Stimulated activated naive CD8-positive, alpha-beta T cell treated with anti-CD3 and anti-CD28 coated beads, Interleukin-15, amount 100 ng/mL, for 72 hours (primary cell): ENCODE measurements around the gene HIP1.
"Not testable (repeated sequence)": the region's sequence is repeated elsewhere in the genome, so short reads cannot be mapped to it uniquely, and the experiment has no call there.

Experiments used
- ATAC-seq: fragments of 150-1000 bp; cut with Tn5 transposase; 2 replicates; pipeline ENCODE4 v1.10.0; 2021; ENCODE audit warnings: mild to moderate bottlenecking, moderate library complexity
- DNase-seq, 2 donors: peaks; one replicate each; pipeline ENCODE4 v3.0.0; 2021 to 2022
- H3K27ac Mint-ChIP-seq, 2 donors: one replicate each; pipeline ENCODE4 v1.8.0; 2022; ENCODE audit warnings: mild to moderate bottlenecking in 2 of 2, mixed read lengths in 2 of 2, moderate library complexity in 2 of 2
- H3K27me3 Mint-ChIP-seq: one replicate; pipeline ENCODE4 v1.8.0; 2022; ENCODE audit warnings: mixed read lengths
- H3K4me1 Mint-ChIP-seq: one replicate; pipeline ENCODE4 v1.8.0; 2022; ENCODE audit warnings: mild to moderate bottlenecking, mixed read lengths
- H3K4me3 Mint-ChIP-seq, 2 donors: one replicate each; pipeline ENCODE4 v1.8.0; 2022; ENCODE audit warnings: mild to moderate bottlenecking in 2 of 2, mixed read lengths in 2 of 2, moderate library complexity in 1 of 2
- H3K9me3 Mint-ChIP-seq, 2 donors: one replicate each; pipeline ENCODE4 v1.8.0; 2022; ENCODE audit warnings: mixed read lengths in 2 of 2

Gene HIP1

DNA sequence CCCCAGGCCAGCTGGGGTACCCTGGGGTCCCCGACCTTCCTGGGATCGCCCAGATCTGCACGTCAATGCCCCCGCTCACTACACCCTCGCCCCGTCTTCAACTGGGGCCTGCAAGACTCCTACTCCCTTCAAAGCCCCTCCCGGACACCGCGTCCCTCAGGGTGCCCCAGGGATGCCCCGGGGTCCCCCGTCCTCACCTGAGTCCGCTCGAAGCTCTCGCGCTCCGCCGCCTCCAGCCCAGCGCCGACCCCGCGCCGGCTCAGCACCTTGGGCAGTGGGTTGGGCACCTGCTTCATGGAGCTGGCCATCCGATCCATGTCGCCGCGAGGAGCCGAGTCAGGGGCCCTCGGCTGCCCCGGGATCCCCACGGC, at the start of gene HIP1:
Gene HIP1 (minus strand): TSS at position 338 of the 371 bp plus-strand sequence. CDS start 21 bp downstream, at position 317.
- peaks cover 33% of the 10 kb centered on the region for H3K27me3 Mint-ChIP-seq
- H3K9me3 Mint-ChIP-seq: no peaks in the 10 kb centered on the region
- peak within 1 kb of the TSS; percentile 83 to 95 for H3K27ac Mint-ChIP-seq
- H3K4me1 Mint-ChIP-seq: peaks cover 34% of the 10 kb centered on the region
- ATAC-seq (peak; percentile 11), DNase-seq (no peak)
- H3K4me3 Mint-ChIP-seq: peak within 1 kb of the TSS; percentile 96 to 98

DNA sequence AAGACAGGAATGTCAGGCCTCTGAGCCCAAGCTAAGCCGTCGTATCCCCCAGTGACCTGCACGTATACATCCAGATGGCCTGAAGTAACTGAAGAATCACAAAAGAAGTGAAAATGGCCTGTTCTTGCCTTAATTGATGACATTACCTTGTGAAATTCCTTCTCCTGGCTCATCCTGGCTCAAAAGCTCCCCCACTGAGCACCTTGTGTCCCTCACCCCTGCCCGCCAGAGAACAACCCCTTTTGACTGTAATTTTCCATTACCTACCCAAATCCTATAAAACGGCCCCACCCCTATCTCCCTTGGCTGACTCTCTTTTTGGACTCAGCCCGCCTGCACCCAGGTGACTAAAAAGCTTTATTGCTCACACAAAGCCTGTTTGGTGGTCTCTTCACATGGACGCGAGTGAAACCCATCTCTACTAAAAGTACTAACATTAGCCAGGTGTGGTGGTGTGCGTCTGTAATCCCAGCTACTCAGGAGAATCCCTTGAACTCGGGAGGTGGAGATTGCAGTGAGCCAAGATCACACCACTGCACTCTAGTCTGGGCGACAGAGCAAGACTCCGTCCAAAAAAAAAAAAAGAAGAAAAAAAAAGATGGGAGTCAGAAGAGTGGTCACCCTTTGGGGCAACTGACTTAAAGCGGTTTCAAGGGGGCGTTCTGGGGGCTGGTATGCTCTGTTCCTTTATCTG, 49.6 kb upstream of the HIP1 start:
- H3K4me3 Mint-ChIP-seq, ATAC-seq, H3K27me3 Mint-ChIP-seq, H3K9me3 Mint-ChIP-seq, H3K4me1 Mint-ChIP-seq, H3K27ac Mint-ChIP-seq, DNase-seq: not testable (repeated sequence)

DNA sequence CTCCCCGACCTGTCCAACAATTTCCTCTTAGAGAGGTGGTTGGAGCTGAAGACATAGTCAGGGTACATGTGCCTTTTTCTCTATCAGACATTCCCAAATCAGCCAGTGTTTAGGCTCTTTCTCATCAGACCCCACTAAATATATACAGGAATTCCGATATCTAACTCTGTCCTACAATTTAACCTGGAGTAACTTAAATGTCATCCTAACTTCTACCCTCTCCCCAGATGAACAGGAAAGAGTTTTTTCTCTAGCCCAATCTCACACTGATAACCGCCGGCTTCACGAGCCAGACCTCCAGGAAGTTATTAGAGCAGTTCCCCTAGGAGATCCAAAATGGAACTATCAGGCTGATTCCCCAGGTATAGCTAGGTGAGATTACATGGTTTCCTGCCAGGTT, 44.3 kb upstream of the HIP1 start:
- not testable (repeated sequence) for H3K4me3 Mint-ChIP-seq, H3K27ac Mint-ChIP-seq, H3K9me3 Mint-ChIP-seq, ATAC-seq, DNase-seq
- Mint-ChIP-seq H3K4me1 (peaks cover 24% of the 10 kb centered on the region), H3K27me3 (peaks cover 44% of the 10 kb centered on the region)

DNA sequence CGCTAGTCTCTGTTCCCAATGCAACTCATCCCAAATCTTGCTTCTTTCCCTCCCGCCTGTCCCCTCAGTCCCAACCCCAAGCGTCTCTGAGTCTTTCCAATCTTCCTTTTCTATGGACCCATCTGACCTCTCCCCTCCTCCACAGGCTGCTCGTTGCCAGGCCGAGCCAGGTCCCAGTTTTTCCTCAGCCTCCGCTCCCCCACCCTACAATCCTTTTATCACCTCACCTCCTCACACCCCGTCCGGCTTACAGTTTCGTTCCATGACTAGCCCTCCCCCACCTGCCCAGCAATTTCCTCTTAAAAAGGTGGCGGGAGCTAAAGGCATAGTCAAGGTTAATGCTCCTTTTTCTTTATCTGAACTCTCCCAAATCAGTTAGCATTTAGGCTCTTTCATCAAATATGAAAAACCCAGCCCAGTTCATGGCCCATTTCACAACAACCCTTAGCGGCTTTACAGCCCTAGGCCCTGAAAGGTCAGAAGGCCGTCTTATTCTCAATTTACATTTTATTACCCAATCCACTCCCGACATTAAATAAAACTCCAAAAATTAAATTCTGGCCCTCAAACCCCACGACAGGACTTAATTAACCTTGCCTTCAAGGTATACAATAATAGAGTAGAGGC, 42.0 kb upstream of the HIP1 start:
- peaks cover 44% of the 10 kb centered on the region for H3K27me3 Mint-ChIP-seq
- not testable (repeated sequence) for H3K27ac Mint-ChIP-seq, DNase-seq, H3K9me3 Mint-ChIP-seq, H3K4me3 Mint-ChIP-seq, ATAC-seq
- H3K4me1 Mint-ChIP-seq: peaks cover 40% of the 10 kb centered on the region

DNA sequence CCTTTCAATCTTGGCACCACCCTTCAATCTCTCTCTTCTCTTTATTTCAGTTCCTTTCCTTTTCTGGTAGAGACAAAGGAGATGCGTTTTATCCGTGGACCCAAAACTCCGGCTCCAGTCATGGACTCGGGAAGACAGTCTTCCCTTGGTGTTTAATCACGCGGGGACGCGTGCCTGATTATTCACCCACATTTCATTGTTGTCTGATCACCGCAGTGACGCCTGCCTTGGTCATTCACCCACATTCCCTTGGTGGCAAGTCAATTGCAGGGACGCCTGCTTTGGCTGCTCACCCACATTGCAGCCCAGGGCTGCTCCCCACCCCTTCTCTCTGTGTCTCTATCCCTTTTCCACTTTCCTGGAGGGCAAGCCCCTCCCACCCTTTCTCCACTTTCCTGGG, 40.8 kb upstream of the HIP1 start:
- Mint-ChIP-seq H3K4me1 (peaks cover 49% of the 10 kb centered on the region), H3K27me3 (peaks cover 44% of the 10 kb centered on the region)
- H3K9me3 Mint-ChIP-seq, H3K27ac Mint-ChIP-seq, ATAC-seq, H3K4me3 Mint-ChIP-seq, DNase-seq: not testable (repeated sequence)

DNA sequence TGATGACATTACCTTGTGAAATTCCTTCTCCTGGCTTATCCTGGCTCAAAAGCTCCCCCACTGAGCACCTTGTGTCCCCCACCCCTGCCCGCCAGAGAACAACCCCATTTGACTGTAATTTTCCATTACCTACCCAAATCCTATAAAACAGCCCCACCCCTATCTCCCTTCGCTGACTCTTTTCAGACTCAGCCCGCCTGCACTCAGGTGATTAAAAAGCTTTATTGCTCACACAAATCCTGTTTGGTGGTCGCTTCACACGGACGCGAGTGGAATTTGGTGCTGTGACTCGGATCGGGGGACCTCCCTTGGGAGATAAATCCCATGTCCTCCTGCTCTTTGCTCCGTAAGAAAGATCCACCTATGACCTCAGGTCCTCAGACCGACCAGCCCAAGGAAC, 40.3 kb upstream of the HIP1 start:
- H3K4me3 Mint-ChIP-seq, ATAC-seq, H3K27ac Mint-ChIP-seq, DNase-seq, H3K9me3 Mint-ChIP-seq: not testable (repeated sequence)
- peaks cover 49% of the 10 kb centered on the region for H3K4me1 Mint-ChIP-seq
- peaks cover 44% of the 10 kb centered on the region for H3K27me3 Mint-ChIP-seq

DNA sequence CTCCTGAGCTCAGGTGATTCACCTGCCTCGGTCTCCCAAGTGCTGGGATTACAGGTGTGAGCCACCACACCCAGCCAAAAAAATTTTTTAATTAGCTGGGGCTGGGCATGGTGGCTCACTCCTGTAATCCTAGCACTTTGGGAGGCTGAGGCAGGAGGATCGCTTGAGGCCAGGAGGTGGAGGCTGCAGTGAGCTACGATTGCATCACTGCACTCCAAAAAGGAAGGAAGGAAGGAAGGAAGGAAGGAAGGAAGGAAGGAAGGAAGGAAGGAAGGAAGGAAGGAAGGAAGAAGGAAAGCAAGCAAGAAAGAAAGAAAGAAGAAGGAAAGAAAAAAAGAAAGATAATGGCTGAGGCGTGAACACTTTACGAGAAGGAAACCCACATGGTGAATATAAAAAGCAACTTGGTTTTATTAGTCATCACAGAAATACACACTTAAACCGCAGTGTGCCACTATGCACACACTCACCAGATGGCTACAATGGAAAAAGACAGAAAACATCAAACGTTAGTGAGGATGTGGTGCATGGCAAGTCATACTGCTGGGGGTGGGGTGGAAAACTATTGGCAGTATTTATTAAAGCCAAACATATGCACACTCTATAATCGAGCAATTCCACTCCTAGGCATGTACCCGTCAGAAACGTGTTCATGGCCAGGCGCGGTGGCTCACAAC, 37.7 kb upstream of the HIP1 start:
- Mint-ChIP-seq H3K4me1 (peaks cover 49% of the 10 kb centered on the region), H3K27ac (peak overlapping the region; percentile 6 to 39), H3K9me3 (no peaks in the 10 kb centered on the region), H3K4me3 (no peak overlapping the region), H3K27me3 (peaks cover 25% of the 10 kb centered on the region)
- ATAC-seq (peak; percentile 99), DNase-seq (peak; percentile 35 to 71)

DNA sequence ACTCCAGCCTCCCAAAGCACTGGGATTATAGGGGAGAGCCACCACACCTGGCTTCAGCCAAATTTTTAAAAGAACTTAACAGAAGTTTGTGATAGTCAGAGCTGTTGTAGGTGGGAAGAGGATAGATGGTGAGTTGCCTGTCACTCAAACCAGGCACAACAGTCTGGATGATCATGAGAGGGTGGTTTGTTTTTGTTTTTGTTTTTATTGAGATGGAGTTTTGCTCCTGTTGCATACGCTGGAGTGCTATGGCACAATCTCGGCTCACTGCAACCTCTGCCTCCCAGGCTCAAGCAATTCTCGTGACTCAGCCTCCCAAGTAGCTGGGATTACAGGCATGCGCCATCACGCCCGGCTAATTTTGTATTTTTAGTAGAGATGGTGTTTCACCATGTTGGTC, 35.2 kb upstream of the HIP1 start:
- not testable (repeated sequence) for ATAC-seq, DNase-seq, H3K4me3 Mint-ChIP-seq, H3K27ac Mint-ChIP-seq, H3K27me3 Mint-ChIP-seq, H3K9me3 Mint-ChIP-seq
- H3K4me1 Mint-ChIP-seq: peaks cover 33% of the 10 kb centered on the region

DNA sequence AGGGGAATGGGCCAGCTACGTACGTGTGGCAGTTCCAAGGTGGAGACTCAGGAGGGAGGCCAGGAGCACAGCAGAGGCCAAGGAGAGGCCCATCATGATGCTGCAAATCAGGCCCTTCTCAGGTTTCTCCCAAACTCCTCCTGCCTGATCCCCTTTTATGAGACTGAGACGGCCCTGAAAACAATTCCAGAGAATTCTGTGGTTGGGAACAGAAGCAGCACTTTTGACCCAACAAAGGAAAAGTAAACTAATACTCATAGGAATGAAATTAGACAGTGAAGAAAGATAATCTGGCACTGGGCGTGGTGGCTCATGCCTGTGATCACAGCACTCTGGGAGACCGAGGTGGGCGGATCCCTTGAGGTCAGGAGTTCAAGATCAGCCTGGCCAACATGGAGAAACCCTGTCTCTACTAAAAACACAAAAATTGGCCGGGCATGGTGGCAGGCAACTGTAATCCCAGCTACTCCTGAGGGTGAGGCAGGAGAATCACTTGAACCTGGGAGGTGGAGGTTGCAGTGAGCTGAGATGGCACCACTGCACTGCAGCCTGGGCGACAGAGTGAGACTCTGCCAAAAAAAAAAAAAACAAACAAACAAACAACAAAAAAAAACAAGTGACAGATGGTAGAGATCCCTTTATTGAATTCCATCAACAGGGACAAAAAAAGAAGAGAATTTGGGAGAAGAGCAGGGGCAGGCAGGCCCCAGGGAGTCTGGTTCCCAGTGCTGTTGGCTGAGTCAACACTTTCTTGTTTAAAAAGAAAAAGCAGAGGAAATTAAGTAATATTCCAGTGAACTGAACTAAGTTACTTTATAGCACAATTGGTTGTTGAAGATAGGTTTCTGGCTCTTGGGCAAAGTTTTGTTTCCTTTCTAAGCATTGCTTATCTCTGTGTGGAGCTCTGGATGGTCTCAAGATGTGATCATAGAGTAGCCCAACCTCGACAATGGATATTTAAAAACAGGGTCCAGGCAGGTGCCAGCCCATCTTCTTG, 33.6 kb upstream of the HIP1 start, which contains the start of gene CCL26:
Gene CCL26 (minus strand): TSS at position 131 of the 997 bp plus-strand sequence. CDS start 35 bp downstream, at position 96.
- DNase-seq (no peak), ATAC-seq (no peak)
- Mint-ChIP-seq H3K9me3 (no peaks in the 10 kb centered on the region), H3K27me3 (no peaks in the 10 kb centered on the region), H3K4me3 (no peak within 1 kb of the TSS), H3K4me1 (peaks cover 22% of the 10 kb centered on the region), H3K27ac (no peak within 1 kb of the TSS)

DNA sequence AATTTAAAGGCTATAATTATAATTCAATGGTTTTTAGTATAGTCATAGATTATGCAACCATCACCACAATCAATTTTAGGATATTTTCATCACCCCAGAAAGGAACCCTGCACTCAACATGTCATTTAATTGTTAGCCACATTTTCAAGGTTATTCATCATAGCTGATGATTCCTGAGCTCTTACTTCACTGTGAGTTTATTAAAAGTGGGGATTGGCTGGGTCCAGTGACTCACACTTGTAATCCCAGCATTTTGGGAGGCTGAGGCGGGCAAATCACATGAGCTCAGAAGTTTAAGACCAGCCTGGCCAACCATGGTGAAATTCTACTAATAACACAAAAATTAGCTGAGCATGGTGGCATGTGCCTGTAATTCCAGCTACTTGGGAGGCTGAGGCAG, 32.5 kb upstream of the HIP1 start:
- ATAC-seq (no peak), DNase-seq (no peak)
- Mint-ChIP-seq H3K4me3 (no peak overlapping the region), H3K9me3 (no peaks in the 10 kb centered on the region), H3K27ac (no peak overlapping the region), H3K27me3 (no peaks in the 10 kb centered on the region), H3K4me1 (peaks cover 13% of the 10 kb centered on the region)

DNA sequence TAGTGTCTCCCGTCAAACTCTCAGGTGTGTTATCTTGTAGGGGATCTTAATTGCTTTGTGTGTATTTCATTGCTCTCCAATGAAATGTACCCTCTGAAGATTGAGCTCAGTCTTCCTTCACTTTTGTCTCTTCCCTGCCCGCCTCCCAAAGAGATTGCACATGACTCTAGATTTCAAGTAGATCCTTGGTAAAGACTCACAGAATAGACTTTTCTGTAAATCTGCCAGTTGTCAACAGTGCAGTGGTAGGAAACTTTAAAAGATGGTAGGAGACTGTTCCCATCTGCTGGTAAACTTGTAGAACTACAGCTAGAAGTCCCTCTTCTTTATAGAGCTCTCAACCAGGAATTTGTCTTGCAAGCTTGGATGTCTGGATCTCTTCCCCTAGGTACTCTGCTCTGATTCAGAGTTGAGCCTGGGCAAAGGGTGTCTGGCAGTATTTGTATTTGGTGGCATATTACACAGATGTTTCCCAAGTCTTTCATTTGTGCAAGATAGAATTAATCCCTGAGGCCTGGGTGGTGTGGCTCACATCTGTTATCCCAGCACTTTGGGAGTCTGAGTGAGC, 23.7 kb upstream of the HIP1 start:
- Mint-ChIP-seq H3K9me3 (no peaks in the 10 kb centered on the region), H3K27ac (no peak overlapping the region), H3K4me1 (no peaks in the 10 kb centered on the region), H3K4me3 (no peak overlapping the region), H3K27me3 (no peaks in the 10 kb centered on the region)
- peak; percentile 76 for ATAC-seq
- no peak for DNase-seq

DNA sequence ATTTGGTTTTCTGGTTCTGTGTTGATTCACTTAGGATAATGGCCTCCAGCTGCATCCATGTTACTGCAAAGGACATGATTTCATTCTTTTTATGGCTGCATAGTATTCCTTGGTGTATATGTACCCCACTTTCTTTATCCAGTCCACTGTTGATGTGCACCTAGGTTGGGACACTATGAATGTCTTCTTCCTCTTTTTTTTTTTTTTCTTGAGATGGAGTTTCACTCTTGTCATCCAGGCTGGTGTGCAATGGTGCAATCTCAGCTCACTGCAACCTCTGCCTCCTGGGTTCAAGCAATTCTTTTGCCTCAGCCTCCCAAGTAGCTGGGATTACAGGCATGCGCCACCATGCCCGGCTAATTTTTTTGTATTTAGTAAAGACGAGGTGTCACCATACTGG, 23.1 kb upstream of the HIP1 start:
- DNase-seq, H3K9me3 Mint-ChIP-seq, H3K27ac Mint-ChIP-seq, ATAC-seq, H3K4me1 Mint-ChIP-seq, H3K27me3 Mint-ChIP-seq, H3K4me3 Mint-ChIP-seq: not testable (repeated sequence)

DNA sequence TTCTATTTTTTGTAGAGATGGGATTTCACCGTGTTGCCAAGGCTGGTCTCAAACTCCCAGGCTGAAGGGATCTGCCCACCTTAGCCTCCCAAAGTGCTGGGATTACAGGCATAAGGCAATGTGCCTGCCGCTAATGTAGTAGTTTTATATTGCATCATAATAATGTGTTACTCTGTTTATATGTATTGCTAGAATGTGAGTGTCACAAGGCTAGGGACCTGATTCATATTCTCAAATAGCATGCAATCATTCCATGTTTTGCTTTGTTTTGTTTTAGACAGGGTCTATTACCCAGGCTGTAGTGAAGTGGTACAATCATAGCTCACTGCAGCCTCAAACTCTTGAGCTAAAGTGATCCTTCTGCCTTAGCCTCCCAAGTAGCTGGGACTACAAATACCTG, 19.8 kb upstream of the HIP1 start:
- no peaks in the 10 kb centered on the region for H3K27me3 Mint-ChIP-seq
- H3K9me3 Mint-ChIP-seq: no peaks in the 10 kb centered on the region
- H3K4me1 Mint-ChIP-seq: no peaks in the 10 kb centered on the region
- H3K27ac Mint-ChIP-seq: no peak overlapping the region
- DNase-seq: no peak
- no peak for ATAC-seq
- H3K4me3 Mint-ChIP-seq: no peak overlapping the region

DNA sequence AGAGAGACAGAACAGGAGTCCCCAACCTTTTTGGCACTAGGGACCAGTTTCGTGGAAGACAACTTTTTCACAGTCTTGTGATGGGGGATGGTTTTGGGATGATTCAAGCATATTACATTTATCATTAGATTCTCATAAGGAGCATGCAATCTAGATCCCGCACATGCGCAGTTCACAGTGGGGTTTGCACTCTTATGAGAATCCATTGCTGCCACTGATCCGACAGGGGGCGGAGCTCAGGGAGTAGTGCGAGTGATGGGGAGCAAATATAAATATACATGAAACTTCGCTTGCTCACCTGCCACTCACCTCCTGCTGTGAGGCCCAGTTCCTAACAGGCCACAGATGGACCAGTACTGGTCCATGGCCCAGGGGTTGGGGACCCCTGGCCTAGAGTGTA, 19.1 kb upstream of the HIP1 start:
- ATAC-seq (no peak), DNase-seq (no peak)
- Mint-ChIP-seq H3K9me3 (no peaks in the 10 kb centered on the region), H3K4me1 (no peaks in the 10 kb centered on the region), H3K27ac (no peak overlapping the region), H3K4me3 (no peak overlapping the region), H3K27me3 (no peaks in the 10 kb centered on the region)
